AG04449 (cell line): ENCODE measurements around the gene PPP2R3B.

ENCODE experiments used
- CTCF ChIA-PET: fragments of 350-600 bp; formaldehyde crosslinking; extraction: SDS; loops from one replicate; lab custom pipeline; 2021; ENCODE audit warnings: antibody characterized with exemption; lab: Yijun Ruan, JAX
- POLR2A ChIA-PET: fragments of 400-600, 350-600 bp; formaldehyde crosslinking; extraction: SDS; loops from one replicate; lab custom pipeline; 2020; ENCODE audit warnings: antibody characterized with exemption, inconsistent platforms; lab: Yijun Ruan, JAX
- DNase-seq: peaks from one replicate; pipeline ENCODE4 v3.0.0-alpha.2; 2010; ENCODE audit warnings: low read depth, low spot score
- H3K4me3 ChIP-seq: 2 replicates; pipeline ENCODE4 v1.5.1; 2011; ENCODE audit warnings: low read depth, mild to moderate bottlenecking, control low read depth, low read length
- CTCF ChIP-seq: IDR thresholded peaks from one replicate; pipeline ENCODE4 v1.5.1; 2011; ENCODE audit warnings: mild to moderate bottlenecking, moderate library complexity, low read length, control low read depth, inconsistent platforms; ENCODE audit not compliant: insufficient read depth; ENCODE audit errors: missing control alignments

The PPP2R3B gene

GRCh38 chrX:300334-300733 lies 86.4 kb downstream of the PPP2R3B start:
- POLR2A ChIA-PET = no interaction called here
- CTCF ChIA-PET = no interaction called here

GRCh38 chrX:298993-299392 lies 87.7 kb downstream of the PPP2R3B start:
- no peak for DNase-seq
- no peak for TF ChIP-seq CTCF
- H3K4me3 ChIP-seq = no peak overlapping the region
- ChIA-PET CTCF (no interaction called here), POLR2A (no interaction called here)

More at GRCh38 chrX:300334-300733, 86.4 kb downstream of the PPP2R3B start:
- no peak overlapping the region for H3K4me3 ChIP-seq
- no peak for DNase-seq
- no peak for TF ChIP-seq CTCF

GRCh38 chrX:295136-295535 lies 91.6 kb downstream of the PPP2R3B start:
- no peak for TF ChIP-seq CTCF
- CTCF ChIA-PET = no interaction called here
- POLR2A ChIA-PET = no interaction called here
- no peak overlapping the region for H3K4me3 ChIP-seq
- DNase-seq = no peak

GRCh38 chrX:292900-293897 lies 93.5 kb downstream of the PPP2R3B start:
- POLR2A ChIA-PET = no interaction called here
- H3K4me3 ChIP-seq = no peak overlapping the region
- CTCF ChIA-PET = no interaction called here
- no peak for DNase-seq
- no peak for TF ChIP-seq CTCF

- no peak for DNase-seq
- POLR2A ChIA-PET = no interaction called here
- no peak for TF ChIP-seq CTCF
- no peak overlapping the region for H3K4me3 ChIP-seq
- CTCF ChIA-PET = no interaction called here
Measured at GRCh38 chrX:291411-291901, 95.3 kb downstream of the PPP2R3B start.

- CTCF ChIA-PET = no interaction called here
- H3K4me3 ChIP-seq = no peak overlapping the region
- no peak for DNase-seq
- TF ChIP-seq CTCF = no peak
- POLR2A ChIA-PET = no interaction called here
Measured at GRCh38 chrX:290476-291166, 96.1 kb downstream of the PPP2R3B start.
